ENCODE results near the gene TANGO6. TPM values are rescaled to one million over a fixed set of nuclear protein-coding genes. Genes with fewer than 3 reads are reported as not detected.

TANGO6 gene
- polyA plus RNA-seq, 2 of the 4 experiments (the other 2 are of a cell fraction), result 8.1 to 19.5 TPM

DNA sequence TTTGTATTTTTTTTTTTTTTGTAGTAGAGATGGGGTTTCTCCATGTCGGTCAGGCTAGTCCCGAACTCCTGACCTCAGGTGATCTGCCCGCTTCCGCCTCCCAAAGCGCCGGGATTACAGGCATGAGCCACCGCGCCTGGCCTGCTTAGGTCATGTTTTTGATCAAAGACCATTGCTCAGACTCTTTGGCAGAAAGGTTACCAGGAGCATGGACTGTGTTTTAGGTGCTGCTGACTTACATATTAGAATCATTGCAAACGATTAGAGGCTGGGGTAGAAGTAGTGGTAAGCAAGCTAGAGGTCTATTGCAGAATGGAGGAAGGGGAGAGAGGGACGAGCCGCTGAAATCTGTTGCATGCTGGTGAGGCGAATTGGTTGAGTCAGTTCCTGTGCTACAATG is 79.8 kb downstream of the TANGO6 start:
- 0 out of 3 replicates have a peak overlapping the region, but pooled peaks have one; percentile 24 for H3K4me2 ChIP-seq

DNA sequence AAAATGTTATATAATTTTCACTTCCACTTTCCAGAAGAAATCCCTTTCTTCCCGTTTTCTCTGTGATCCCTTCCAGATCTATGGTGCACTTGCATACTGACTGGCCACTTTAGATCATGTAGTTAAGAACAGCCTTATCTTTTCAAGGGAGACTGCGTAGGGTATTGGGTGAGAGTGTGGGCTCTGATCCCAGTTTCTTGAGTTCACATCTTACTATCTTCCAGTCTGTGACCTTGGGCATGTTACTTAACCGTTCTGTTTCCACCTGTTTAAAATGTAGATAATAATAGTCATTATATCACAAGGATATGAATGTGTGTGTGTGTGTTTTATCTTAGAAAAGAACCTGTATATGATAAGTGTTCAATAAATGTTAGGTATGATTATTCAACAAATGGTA is 83.7 kb downstream of the TANGO6 start:
- H3K27ac ChIP-seq, result no peak overlapping the region
- ATAC-seq, result no peak
- H3K4me1 ChIP-seq, result peaks cover 32% of the 10 kb centered on the region
- TF ChIP-seq EP300 (IDR thresholded peaks at IDR 0.05) (no peak), RCOR1 (IDR thresholded peaks at IDR 0.05; ENCODE audit: low read depth, low read length) (no peak), KDM1A (IDR thresholded peaks at IDR 0.05; ENCODE audit: low read depth) (no peak), RNF2 (IDR thresholded peaks at IDR 0.05; ENCODE audit: borderline replicate concordance, low read depth) (no peak), EHF (CRISPR knock-in tag; IDR thresholded peaks at IDR 0.05) (no peak), CBX2 (IDR thresholded peaks at IDR 0.05; ENCODE audit: borderline replicate concordance, low read depth) (no peak), ESRRA (IDR thresholded peaks at IDR 0.05; ENCODE audit: borderline replicate concordance, low read length) (no peak), NPAS2 (CRISPR knock-in tag; IDR thresholded peaks at IDR 0.05; ENCODE audit: borderline replicate concordance) (no peak), SMC3 (IDR thresholded peaks at IDR 0.05) (no peak), HEYL (CRISPR knock-in tag; IDR thresholded peaks at IDR 0.05) (no peak)
- no peaks in the 10 kb centered on the region for H3K9me3 ChIP-seq
- WGBS (ENCODE audit: missing lambda C conversion rate), result 95% methylated on average over 3 of the region's 3 CpGs
- H3K4me2 ChIP-seq, result no peak overlapping the region
- ChIA-PET CTCF (interaction anchor here (1.3 to 1.7 kb wide), 2 partner anchors 25 to 196 kb away, joined by 3 to 7 read pairs; no protein-coding TSS in a partner anchor), POLR2A (no interaction called here)
- DNase-seq (ENCODE audit: low read depth in 1 of 2, low spot score in 1 of 2), result no peak
- no peak for FAIRE-seq
- H3K4me3 ChIP-seq, result no peak overlapping the region

More for the DNA sequence above, 79.8 kb downstream of the TANGO6 start:
- POLR2A ChIA-PET, result no interaction called here
- H3K4me1 ChIP-seq, result peaks cover 30% of the 10 kb centered on the region
- 89% methylated on average over 12 of the region's 12 CpGs for WGBS (ENCODE audit: missing lambda C conversion rate)
- CTCF ChIA-PET, result interaction anchor here (1.1 to 2.6 kb wide), 4 partner anchors 15 to 396 kb away, joined by 3 to 13 read pairs (median 4); no protein-coding TSS in a partner anchor
- DNase-seq (ENCODE audit: low read depth in 1 of 2, low spot score in 1 of 2) (no peak), ATAC-seq (no peak), FAIRE-seq (no peak)
- no peak overlapping the region for H3K4me3 ChIP-seq
- TF ChIP-seq CHD2 (IDR thresholded peaks at IDR 0.05; ENCODE audit: low read length, partially characterized antibody) (no peak), HDAC2 (IDR thresholded peaks at IDR 0.05) (no peak), SREBF2 (IDR thresholded peaks at IDR 0.05) (no peak), EHF (CRISPR knock-in tag; IDR thresholded peaks at IDR 0.05) (no peak), EHMT2 (IDR thresholded peaks at IDR 0.05; ENCODE audit: low read depth) (no peak), RAD21 (conservative IDR thresholded peaks at IDR 0.05 in 1 of 2, IDR thresholded peaks at IDR 0.05 in 1 of 2) (no peak), HOXB13 (CRISPR knock-in tag; IDR thresholded peaks at IDR 0.05; ENCODE audit: low read depth) (no peak), POLR2AphosphoS2 (conservative IDR thresholded peaks at IDR 0.05; ENCODE audit: low read length) (no peak), POLR2A (IDR thresholded peaks at IDR 0.05; ENCODE audit: low read length) (no peak), ZSCAN20 (CRISPR knock-in tag; IDR thresholded peaks at IDR 0.05) (no peak), NR3C1 (IDR thresholded peaks at IDR 0.05) (no peak), ZFP36 (IDR thresholded peaks at IDR 0.05; ENCODE audit: borderline replicate concordance, partially characterized antibody) (no peak), MAZ (IDR thresholded peaks at IDR 0.05; ENCODE audit: borderline replicate concordance, low read depth, low read length) (no peak), KDM5A (IDR thresholded peaks at IDR 0.05) (no peak)
- TF ChIP-seq, protein P1, sequence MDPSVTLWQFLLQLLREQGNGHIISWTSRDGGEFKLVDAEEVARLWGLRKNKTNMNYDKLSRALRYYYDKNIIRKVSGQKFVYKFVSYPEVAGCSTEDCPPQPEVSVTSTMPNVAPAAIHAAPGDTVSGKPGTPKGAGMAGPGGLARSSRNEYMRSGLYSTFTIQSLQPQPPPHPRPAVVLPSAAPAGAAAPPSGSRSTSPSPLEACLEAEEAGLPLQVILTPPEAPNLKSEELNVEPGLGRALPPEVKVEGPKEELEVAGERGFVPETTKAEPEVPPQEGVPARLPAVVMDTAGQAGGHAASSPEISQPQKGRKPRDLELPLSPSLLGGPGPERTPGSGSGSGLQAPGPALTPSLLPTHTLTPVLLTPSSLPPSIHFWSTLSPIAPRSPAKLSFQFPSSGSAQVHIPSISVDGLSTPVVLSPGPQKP (IDR thresholded peaks at IDR 0.05; ENCODE audit: low read depth, low read length), result no peak
- TF ChIP-seq, protein P2, sequence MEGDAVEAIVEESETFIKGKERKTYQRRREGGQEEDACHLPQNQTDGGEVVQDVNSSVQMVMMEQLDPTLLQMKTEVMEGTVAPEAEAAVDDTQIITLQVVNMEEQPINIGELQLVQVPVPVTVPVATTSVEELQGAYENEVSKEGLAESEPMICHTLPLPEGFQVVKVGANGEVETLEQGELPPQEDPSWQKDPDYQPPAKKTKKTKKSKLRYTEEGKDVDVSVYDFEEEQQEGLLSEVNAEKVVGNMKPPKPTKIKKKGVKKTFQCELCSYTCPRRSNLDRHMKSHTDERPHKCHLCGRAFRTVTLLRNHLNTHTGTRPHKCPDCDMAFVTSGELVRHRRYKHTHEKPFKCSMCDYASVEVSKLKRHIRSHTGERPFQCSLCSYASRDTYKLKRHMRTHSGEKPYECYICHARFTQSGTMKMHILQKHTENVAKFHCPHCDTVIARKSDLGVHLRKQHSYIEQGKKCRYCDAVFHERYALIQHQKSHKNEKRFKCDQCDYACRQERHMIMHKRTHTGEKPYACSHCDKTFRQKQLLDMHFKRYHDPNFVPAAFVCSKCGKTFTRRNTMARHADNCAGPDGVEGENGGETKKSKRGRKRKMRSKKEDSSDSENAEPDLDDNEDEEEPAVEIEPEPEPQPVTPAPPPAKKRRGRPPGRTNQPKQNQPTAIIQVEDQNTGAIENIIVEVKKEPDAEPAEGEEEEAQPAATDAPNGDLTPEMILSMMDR (IDR thresholded peaks at IDR 0.05), result no peak
- TF ChIP-seq, protein P3, sequence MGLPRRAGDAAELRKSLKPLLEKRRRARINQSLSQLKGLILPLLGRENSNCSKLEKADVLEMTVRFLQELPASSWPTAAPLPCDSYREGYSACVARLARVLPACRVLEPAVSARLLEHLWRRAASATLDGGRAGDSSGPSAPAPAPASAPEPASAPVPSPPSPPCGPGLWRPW (IDR thresholded peaks at IDR 0.05), result no peak
- H3K9me3 ChIP-seq, result no peaks in the 10 kb centered on the region
- H3K27ac ChIP-seq, result peak overlapping the region; percentile 28 to 86; a peak in 4 of 6 replicates
